ENCODE measurements around the gene NUDCD3.

The NUDCD3 gene

GRCh38 chr7:44490351-44491200 lies at the start of gene NUDCD3:
NUDCD3 (minus strand) TSS chr7:44490658; CDS start chr7:44490600, 58 bp downstream.
- DNase-seq, result peak; percentile 19

- DNase-seq, result no peak
These were observed 49.4 kb upstream of the NUDCD3 start for GRCh38 chr7:44539669-44540506.

GRCh38 chr7:44538798-44539668 lies 48.6 kb upstream of the NUDCD3 start:
- no peak for DNase-seq

- no peak for DNase-seq
These were observed 47.8 kb upstream of the NUDCD3 start for GRCh38 chr7:44538093-44538797.

- no peak for DNase-seq
These were observed 47.0 kb upstream of the NUDCD3 start for GRCh38 chr7:44537442-44537841.

- DNase-seq, result no peak
These were observed 45.6 kb upstream of the NUDCD3 start for GRCh38 chr7:44536090-44536489.

GRCh38 chr7:44535348-44536064 lies 45.0 kb upstream of the NUDCD3 start:
- no peak for DNase-seq

GRCh38 chr7:44534501-44534900 lies 44.0 kb upstream of the NUDCD3 start:
- DNase-seq, result no peak

- DNase-seq, result no peak
These were observed 43.6 kb upstream of the NUDCD3 start for GRCh38 chr7:44534087-44534486.

GRCh38 chr7:44533301-44534055 lies 43.0 kb upstream of the NUDCD3 start:
- DNase-seq, result no peak

GRCh38 chr7:44531421-44532380 lies 41.2 kb upstream of the NUDCD3 start:
- no peak for DNase-seq

- no peak for DNase-seq
These were observed 40.5 kb upstream of the NUDCD3 start for GRCh38 chr7:44530990-44531389.

GRCh38 chr7:44524811-44525388 lies 34.4 kb upstream of the NUDCD3 start:
- DNase-seq, result no peak

- no peak for DNase-seq
These were observed 31.9 kb upstream of the NUDCD3 start for GRCh38 chr7:44522315-44522714.

- no peak for DNase-seq
These were observed 31.1 kb upstream of the NUDCD3 start for GRCh38 chr7:44521347-44522095.

GRCh38 chr7:44520574-44520973 lies 30.1 kb upstream of the NUDCD3 start:
- DNase-seq, result no peak

GRCh38 chr7:44519546-44519945 lies 29.1 kb upstream of the NUDCD3 start:
- no peak for DNase-seq

GRCh38 chr7:44518761-44519160 lies 28.3 kb upstream of the NUDCD3 start:
- DNase-seq, result no peak
